GM19452 (cell line): ENCODE data around the gene ERRFI1.
"Not testable (repeated sequence)": the region's sequence is repeated elsewhere in the genome, so short reads cannot be mapped to it uniquely, and the experiment has no call there.

Experiments
- ATAC-seq: cut with Tn5 transposase; IDR thresholded peaks from one replicate; pipeline ENCODE4 v1.9.1; 2021; ENCODE audit not compliant: unreplicated experiment

The ERRFI1 gene, protein sequence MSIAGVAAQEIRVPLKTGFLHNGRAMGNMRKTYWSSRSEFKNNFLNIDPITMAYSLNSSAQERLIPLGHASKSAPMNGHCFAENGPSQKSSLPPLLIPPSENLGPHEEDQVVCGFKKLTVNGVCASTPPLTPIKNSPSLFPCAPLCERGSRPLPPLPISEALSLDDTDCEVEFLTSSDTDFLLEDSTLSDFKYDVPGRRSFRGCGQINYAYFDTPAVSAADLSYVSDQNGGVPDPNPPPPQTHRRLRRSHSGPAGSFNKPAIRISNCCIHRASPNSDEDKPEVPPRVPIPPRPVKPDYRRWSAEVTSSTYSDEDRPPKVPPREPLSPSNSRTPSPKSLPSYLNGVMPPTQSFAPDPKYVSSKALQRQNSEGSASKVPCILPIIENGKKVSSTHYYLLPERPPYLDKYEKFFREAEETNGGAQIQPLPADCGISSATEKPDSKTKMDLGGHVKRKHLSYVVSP

DNA sequence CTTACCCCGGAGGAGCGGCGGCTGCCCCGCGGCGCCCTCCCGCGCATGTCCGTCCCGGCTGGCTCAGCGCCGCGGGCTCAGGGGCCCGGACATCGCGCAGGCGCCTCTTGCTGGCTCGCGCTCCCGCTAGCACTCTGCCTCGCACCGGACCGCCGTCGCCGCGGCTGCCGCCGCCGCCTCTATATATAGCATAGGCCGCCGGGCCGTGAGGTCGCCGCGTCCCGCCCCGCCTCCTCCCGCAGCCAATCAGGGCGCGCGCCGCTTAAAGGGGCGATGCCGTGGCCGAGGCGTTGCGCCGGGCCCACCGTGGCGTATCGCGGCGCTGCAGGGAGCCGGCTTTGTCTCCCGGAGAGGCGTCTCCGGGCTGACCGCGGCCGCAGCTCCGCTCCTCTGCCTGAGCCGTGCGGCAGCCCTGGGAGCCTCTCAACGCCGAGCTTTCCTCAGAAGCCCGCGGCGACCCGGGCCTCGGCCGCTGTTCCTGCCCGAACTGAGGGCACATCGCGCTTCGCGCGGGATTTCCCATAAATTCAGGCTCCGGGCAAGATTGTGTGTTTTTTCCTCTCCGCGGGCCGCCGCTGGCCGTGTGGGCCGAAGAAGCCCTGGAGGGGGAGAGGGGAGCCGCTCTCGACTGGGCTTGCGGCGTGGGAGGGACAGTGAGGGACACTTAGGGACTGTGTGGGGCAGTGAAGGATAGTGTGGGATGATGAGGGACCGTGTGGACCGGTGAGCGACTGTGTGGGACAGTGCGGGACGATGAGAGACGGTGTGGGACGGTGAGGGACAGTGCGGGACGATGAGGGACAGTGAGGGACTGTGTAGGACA is at the start of gene ERRFI1:
TSS of gene ERRFI1 (minus strand) at position 157 of the 823 bp plus-strand sequence. CDS start 10,690 bp downstream, outside the sequence.
- peak; percentile 85 for ATAC-seq

DNA sequence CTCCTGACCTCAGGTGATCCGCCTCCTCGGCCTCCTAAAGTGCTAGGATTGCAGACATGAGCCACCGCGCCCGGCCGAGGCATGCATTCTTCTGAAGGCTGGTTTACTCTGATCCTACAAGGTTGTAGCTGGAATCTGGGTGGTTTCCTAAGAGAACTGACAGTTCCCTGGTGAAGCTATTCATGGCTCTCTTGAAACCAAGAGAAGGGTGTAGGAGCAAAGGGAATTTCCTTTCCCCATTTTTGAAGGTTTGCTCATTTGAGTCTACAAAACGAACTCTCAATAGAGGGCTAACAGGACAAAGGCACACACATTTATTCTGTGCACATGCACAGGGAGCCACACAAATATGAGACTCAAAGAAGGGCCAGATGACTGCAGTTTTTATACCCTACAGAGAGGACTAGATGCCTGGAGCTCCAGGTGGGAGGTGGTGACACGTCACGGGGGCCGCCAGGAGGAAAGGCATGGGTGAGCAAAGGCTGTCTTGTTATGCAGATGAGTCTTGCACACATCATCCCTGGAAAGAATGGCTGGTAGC is 49.5 kb upstream of the ERRFI1 start:
- ATAC-seq = no peak

DNA sequence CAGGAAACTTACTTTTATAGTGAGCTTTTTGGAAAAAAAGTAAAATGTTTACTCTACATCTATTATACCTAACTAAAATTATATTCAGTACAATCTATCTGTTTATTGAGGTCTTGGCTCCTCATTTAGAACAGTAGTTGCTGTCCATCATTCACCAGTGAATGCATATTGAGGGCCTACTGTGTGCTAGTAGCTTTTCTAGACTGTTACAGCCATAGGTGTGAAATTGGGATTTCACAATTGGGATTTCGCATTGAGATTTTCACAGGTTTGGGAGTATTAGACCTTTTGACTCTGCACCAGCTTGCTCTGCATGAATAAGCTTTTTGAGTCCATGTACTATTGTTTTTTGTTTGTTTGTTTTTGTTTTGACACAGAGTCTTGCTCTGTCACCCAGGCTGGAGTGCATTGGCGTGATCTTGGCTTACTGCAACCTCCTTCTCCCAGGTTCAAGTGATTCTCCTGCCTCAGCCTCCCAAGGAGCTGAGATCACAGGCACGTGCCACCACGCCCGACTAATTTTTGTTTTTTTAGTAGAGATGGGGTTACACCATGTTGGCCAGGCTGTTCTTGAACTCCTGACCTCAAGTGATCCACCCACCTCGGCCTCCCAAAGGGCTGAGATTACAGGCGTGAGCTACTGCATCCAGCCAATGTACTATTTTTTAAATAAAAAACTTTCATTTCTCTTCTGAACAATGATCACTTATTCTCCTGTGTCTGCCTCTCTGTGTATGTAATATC is 47.2 kb upstream of the ERRFI1 start:
- no peak for ATAC-seq

DNA sequence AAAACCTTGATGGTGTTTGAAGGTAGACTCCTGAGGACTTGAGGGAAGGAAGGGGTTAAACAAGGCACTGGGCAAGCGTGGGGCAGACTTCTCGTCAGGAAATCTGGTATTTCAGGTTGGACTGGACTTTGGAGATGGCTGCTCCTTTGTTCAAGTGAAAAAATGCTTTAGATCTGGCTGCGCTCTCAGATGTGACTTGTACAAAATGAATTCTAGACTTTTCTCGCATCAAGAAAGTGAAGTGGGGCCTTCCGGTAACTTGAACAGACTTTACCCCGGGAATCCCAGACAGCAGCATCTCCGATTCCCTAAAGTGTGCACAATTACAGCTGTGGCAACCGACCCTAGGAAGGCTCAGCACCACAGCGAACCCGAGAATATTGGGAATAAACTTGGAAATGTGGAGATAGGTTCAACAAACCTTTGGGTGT is 44.3 kb upstream of the ERRFI1 start:
- ATAC-seq = no peak

DNA sequence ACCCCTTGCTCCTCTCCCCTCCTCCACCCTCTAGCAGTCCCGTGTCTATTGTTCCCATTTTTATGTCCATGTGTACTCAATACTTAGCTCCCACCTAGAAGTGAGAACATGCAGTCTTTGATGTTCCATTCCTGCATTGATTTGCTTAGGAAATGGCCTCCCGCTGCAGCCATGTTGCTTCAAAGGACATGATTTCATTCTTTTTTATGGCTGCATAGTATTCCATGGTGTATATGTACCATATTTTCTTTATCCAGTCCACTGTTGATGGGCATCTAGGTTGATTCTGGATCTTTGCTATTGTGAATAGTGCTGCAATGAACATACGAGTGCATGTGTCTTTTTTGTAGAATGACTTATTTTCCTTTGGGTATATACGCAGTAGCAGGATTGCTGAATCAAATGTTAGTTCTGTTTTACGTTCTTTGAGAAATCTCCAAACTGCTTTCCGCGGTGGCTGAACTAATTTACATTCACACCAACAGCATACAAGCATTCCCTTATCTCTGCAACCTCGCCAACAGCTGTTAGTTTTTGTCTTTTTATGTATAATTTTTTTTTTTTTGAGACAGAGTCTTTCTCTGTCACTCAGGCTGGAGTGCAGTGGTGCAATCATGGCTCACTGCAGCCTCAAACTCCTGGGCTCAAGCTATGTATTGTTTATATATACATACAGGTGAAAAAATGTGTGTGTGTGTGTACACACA is 43.7 kb upstream of the ERRFI1 start:
- ATAC-seq = not testable (repeated sequence)

DNA sequence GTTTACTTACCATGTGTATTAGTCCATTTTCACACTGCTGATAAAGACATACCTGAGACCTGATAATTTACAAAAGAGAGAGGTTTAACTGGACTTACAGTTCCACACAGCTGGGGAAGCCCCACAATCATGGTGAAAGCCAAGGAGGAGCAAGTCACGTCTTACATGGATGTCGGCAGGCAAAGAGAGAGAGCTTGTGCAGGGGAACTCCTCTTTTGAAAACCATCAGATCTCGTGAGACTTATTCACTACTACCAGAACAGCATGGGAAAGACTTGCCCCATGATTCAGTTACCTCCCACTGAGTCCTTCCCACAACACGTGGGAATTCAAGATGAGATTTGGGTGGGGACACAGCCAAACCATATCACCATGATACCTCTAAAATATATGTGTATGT is 39.3 kb upstream of the ERRFI1 start:
- no peak for ATAC-seq

DNA sequence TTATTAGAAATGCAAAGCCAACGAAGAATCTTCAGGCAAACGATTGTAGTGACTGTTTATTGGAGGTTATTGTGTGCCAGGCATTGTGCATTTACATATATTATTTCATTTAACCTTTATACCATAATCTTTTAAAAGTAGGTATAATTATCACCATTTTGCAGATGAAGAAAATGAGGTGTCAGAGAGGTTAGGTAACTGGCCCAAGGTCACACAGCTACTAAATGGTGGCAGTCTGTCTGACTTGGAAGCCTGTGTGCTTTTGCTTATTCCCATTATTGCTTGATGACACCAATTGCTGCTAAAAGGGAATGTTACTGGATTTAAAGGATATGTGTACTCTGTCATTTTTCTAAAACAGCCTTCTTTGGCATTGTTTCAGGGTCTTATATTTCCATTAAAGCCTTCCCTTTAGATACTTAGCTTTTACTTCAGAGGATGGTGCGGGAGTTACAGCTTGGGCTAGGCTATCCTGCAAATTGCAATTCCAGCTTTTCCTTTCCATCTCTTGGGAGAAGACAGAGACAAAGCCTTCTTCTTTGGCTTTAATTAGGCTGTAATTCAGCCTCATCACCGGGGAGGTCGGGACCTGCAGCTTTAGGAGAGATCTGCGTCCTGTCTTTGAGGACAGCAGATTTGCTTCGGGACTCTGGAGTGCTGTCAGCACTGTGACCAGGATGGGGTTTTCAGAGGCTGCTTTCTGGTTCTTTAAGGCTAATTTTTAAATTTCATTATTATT is 37.4 kb upstream of the ERRFI1 start:
- ATAC-seq = no peak

DNA sequence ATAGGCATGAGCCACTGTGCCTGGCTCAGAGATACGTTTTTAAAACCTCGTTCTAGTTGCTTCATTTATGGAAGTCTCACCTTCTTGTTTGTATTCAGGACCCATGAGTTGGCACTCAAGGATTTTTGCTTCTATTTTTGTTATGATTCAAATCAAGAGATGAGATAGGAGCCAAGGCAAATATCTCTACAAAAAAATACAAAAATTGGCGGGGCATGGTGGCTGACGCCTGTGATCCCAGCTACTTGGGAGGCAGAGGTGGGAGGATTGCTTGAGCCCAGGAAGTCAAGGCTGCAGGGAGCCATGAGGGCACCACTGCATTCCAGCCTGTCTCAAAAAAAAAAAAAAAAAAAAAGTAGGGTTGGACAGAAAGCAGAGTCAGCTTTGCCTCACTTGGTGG is 36.8 kb upstream of the ERRFI1 start:
- no peak for ATAC-seq

DNA sequence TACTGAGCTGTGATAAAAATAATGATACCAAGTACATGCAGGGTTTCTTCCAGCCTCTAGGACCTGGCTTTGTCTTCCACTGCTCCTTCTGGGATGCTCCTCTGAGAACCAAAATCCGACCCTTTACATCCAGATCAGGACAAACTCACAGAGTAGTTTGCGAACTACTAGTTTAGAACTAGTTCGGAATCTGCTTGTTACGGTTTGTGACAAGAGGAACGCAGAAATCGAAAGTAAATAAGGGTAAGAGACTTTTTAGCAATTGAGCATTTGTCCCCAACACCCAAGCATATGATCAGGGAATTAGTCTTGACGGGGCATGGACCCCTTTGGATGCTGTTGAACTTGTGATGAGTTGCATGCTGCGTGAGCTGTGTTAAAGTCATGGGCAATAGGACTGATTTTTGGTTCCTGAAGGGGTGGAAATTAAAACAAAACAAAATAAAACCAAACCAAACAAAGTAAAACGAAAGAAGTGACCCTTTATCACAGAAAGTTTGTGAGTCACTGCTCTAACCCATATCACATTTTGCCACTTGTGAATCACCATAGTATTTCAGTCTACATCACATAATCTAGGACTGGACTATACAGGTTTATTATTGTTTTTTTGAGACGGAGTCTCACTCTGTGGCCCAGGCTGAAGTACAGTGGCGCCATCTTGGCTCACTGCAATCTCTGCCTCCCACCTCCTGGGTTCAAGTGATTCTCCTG is 35.7 kb upstream of the ERRFI1 start:
- ATAC-seq = no peak

DNA sequence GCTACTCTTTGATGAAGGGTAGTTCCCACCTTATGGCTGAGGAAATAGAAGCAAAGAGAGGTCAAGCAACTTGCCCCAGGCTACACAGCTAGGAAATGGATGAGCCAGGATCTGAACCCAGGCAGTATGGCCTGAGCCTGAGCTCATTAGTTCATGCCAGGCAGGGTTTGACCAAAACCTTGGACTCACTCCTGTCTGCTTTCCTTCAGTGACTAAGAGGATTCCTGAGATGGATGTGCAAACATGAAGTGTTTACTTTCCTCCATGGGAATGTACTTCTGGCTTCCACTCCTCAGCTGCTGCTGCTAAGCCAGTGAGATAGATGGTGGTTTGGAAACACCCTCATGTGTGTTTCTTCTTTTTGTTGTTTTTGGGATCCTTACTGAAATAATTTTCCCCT is 35.1 kb upstream of the ERRFI1 start:
- ATAC-seq = no peak

DNA sequence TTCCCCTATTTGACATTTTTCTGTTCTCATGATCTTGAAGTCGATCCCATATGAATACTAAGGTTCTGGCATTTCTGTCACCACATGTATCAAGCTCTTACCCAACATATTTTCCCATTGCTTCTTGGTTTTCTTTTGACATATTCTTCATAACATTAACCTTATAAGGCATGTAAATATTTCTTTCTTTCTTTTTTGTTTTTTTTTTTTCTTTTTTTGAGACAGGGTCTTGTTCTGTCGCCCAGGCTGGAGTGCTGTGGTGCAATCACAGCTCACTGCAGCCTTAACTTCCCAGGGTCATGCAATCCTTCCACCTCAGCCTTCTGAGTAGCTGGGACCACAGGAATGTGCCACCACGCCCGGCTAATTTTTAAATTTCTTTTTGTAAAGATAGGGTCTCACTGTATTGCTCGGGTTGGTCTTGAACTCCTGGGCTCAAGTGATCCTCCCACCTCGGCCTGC is 33.1 kb upstream of the ERRFI1 start:
- no peak for ATAC-seq

DNA sequence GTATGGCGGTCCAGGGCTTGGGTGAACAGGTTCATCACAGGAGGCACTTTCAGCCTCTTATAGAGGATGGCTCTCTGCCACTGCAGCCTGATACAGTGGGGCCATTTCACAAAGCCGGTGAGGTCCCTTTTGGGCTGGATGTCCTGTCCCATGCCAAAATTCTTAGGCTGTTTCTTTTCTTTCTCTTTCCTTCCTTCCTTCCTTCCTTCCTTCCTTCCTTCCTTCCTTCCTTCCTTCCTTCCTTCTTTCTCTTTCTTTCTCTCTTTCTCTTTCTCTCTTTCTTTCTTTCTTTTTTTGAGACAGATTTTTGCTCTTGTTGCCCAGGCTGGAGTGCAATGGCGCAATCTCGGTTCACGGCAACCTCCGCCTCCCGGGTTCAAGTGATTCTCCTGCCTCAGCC is 31.7 kb upstream of the ERRFI1 start:
- ATAC-seq = not testable (repeated sequence)

DNA sequence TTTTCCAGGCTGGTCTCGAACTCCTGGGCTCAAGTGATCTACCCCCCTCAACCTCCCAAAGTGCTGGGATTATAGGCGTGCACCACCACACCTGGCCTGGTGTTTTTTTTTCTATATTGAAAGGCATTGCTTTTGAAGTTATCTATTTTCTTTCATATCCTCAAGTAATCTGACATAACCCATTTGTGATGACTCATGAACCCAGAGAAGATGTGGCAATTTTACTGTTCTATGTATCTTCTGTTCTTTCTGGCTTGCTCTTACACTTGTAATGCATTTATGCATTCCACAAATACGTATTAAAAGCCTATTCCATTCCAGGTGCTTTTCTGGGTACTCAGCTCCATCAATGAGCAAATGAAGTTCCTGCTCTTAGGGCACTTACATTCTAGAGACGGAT is 29.9 kb upstream of the ERRFI1 start:
- no peak for ATAC-seq

DNA sequence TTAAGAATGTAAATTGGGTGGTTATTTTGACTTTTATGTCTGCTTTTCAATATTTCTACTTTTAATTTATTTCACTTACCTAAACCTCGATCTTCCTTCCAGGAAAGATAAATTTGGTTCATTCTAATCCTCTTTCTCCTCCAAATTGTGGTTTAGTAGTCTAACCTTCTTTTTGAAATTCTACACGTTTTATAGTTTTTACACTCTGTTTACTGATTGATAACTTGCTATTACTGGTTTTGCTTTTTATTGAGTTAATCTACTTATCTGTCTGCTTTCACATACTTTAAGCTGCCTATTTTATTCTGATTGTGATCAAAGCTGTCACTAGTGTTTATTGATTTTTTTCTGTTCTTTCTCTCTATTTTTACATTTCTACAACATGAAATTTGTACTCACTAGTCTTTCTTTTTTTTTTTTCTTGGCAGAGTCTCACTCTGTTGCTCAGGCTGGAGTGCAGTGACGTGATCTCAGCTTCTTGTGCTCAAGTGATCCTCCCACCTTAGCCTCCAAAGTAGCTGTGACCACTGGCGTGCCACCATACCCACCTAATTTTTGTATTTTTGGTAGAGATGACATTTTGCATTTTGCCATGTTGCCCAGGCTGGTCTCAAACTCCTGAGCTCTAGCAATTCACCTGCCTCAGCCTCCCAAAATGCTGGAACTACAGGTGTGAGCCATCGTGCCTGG is 27.9 kb upstream of the ERRFI1 start:
- ATAC-seq = no peak

DNA sequence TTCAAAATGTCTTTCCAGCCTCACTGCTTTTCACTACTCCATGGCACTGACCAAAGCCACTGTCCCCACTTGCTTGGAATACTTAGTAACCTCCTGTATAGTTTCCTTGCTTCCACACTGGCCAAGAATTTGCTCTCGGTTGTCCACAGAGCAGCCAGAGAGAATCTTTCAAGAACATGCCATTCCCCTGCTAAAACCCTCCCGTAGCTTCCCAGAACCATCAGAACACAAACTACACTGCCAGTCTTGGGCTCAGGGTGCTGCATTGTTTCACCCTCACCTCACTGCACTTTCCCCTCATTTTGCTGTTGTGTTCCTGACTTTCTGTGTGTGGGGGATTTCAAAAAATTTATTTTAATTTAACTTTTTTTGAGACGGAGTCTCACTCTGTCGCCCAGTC is 25.5 kb upstream of the ERRFI1 start:
- ATAC-seq = no peak

DNA sequence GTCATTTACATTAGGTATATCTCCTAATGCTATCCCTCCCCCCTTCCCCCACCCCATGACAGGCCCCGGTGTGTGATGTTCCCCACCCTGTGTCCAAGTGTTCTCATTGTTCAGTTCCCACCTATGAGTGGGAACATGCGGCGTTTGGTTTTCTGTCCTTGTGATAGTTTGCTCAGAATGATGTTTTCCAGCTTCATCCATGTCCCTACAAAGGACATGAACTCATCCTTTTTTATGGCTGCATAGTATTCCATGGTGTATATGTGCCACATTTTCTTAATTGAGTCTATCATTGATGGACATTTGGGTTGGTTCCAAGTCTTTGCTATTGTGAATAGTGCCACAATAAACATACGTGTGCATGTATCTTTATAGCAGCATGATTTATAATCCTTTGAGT is 23.1 kb upstream of the ERRFI1 start:
- ATAC-seq = not testable (repeated sequence)

DNA sequence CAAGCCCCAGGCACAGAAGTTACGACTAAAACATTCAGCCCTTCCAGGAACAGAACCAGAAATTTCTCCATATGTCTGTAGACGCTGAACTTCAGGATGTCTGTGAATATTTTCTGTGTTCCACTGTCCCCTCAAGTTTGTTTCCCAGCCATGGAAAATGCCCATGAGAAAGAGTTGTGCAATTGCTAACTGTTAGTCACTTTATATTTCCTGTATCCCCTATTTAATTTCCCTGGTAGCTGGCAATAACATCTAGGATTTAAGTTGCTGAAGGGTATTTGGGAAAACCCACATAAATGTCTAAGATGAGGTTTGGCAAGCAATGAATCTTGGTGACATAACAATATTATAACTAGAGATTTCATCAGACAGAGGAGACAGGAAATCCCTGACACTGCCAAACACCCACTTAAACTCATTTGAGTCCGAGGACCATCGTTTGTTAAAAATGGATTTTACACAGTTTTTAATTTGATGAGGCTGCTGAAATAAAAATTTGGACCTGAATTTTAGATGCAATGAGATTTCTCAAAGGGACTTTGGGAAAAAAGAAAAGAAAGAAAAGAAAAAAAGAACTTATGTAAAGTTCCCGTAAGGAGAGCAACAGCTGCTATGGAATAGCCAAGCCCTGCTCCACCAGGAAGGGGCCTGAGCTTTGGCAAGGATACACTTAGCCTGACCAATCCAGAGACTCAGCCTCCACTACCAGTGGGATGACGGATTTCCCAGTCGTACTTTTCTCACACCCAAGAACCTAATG is 21.8 kb upstream of the ERRFI1 start:
- no peak for ATAC-seq

DNA sequence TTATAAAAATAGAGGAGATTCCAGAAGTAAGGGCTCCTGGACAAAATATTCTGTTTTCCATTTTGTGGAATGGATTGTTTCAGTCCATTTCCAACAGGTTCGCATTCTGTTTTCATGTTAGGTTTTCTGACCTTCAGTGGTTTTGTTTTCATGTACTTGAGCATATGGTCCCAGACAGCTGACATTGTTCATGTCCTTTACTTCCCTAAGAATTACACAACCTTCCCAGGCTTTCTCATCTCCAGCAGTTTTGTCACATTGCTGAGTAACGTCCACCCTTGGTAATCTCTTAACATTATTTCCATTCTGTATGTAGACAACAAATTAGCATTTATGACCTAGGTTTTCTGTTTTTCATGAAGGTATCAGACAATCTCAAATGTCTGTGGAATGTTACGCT is 21.0 kb upstream of the ERRFI1 start:
- no peak for ATAC-seq
